Mesenteric fat pad (tissue), 1 donor: ENCODE data around the gene MAP7D1. TPM values are rescaled to one million over a fixed set of nuclear protein-coding genes. Genes with fewer than 3 reads are reported as not detected.

Source experiments
- total RNA-seq: library from RNA; stranded (reverse); fragmentation: NEBNext Ultra II Directional; extraction: Animal tissue kit (Norgen Biotek cat#: 25700); gene quantifications from one replicate; pipeline ENCODE4 v1.2.1, GENCODE V29; 2021
- donor health status: DM: yes; HTN: yes; CAD: no.

The MAP7D1 gene
- total RNA-seq, 1 donor from 2014 or later = 225 TPM

Other genes with a start within 250 kb of the MAP7D1 start
- gene AGO3, start 225.1 kb upstream of the MAP7D1 start, total RNA-seq = 45.7 TPM
- gene TEKT2, start 72.1 kb upstream of the MAP7D1 start, total RNA-seq = 0.35 TPM
- 21.8 TPM for gene ADPRS, start 67.3 kb upstream of the MAP7D1 start, total RNA-seq
- 3.3 TPM for gene COL8A2, start 30.9 kb upstream of the MAP7D1 start, total RNA-seq
- gene TRAPPC3, start 6.7 kb upstream of the MAP7D1 start, total RNA-seq = 68.3 TPM
- gene THRAP3, start 68.3 kb downstream of the MAP7D1 start, total RNA-seq = 94.3 TPM
- 2.6 TPM for gene SH3D21, start 150.2 kb downstream of the MAP7D1 start, total RNA-seq
- gene EVA1B, start 167.5 kb downstream of the MAP7D1 start, total RNA-seq = 34.5 TPM
- 84.0 TPM for gene STK40, start 229.8 kb downstream of the MAP7D1 start, total RNA-seq
- gene LSM10, start 241.7 kb downstream of the MAP7D1 start, total RNA-seq = 50.1 TPM